GM23338 (cell line): ENCODE measurements around the gene TRIM13. TPM values are rescaled to one million over a fixed set of nuclear protein-coding genes. Genes with fewer than 3 reads are reported as not detected.

ENCODE experiments used
- ETS1 ChIP-seq: IDR thresholded peaks from 2 replicates; pipeline ENCODE4 v1.6.1; 2016; ENCODE audit warnings: antibody characterized with exemption
- NANOG ChIP-seq: IDR thresholded peaks from 2 replicates; pipeline ENCODE4 v1.6.1; 2016; ENCODE audit warnings: antibody characterized with exemption, borderline replicate concordance
- POLR2AphosphoS5 ChIP-seq: IDR thresholded peaks from 2 replicates; pipeline ENCODE4 v1.6.1; 2016; ENCODE audit warnings: antibody characterized with exemption, low read depth
- REST ChIP-seq: IDR thresholded peaks from one replicate; pipeline ENCODE4 v1.6.1; 2018; ENCODE audit warnings: antibody characterized with exemption; ENCODE audit not compliant: unreplicated experiment
- STAT1 ChIP-seq: IDR thresholded peaks from one replicate; pipeline ENCODE4 v1.6.1; 2016; ENCODE audit warnings: antibody characterized with exemption; ENCODE audit not compliant: unreplicated experiment
- ZNF114 ChIP-seq: fragments of 250-450 bp; sonication (Bioruptor Pico); IDR thresholded peaks from 2 replicates; pipeline ENCODE4 v1.5.0; 2020; ENCODE audit warnings: mild to moderate bottlenecking, moderate library complexity
- ZNF331 ChIP-seq: fragments of 250-450 bp; sonication (Bioruptor Pico); IDR thresholded peaks from 2 replicates; pipeline ENCODE4 v1.5.0; 2020; ENCODE audit warnings: low read depth, mild to moderate bottlenecking, moderate library complexity
- polyA plus RNA-seq: library from polyadenylated mRNA; unstranded; fragments of >200 nt; fragmentation: Nextera tagmentation; extraction: Ambion mirVana; gene quantifications from 2 replicates; pipeline ENCODE4 v1.2.1, GENCODE V29; 2016
- total RNA-seq: library from RNA; depleted of rRNA; stranded (reverse); fragments of >200 nt; shearing (Covaris generic); gene quantifications from 2 replicates; pipeline ENCODE4 v1.2.3, GENCODE V29; 2014
- TF ChIP-seq, protein P1 (sequence below): fragments of 250-450 bp; sonication (Bioruptor Pico); IDR thresholded peaks from 2 replicates; pipeline ENCODE4 v1.5.0; 2020; ENCODE audit warnings: mild to moderate bottlenecking, moderate library complexity

Gene TRIM13
- total and polyA plus RNA-seq, 2 experiments from 2014 or later, result 23.0 to 25.3 TPM

GRCh38 chr13:50014386-50014785, 17.5 kb downstream of the TRIM13 start (continued):
- TF ChIP-seq, protein P1, sequence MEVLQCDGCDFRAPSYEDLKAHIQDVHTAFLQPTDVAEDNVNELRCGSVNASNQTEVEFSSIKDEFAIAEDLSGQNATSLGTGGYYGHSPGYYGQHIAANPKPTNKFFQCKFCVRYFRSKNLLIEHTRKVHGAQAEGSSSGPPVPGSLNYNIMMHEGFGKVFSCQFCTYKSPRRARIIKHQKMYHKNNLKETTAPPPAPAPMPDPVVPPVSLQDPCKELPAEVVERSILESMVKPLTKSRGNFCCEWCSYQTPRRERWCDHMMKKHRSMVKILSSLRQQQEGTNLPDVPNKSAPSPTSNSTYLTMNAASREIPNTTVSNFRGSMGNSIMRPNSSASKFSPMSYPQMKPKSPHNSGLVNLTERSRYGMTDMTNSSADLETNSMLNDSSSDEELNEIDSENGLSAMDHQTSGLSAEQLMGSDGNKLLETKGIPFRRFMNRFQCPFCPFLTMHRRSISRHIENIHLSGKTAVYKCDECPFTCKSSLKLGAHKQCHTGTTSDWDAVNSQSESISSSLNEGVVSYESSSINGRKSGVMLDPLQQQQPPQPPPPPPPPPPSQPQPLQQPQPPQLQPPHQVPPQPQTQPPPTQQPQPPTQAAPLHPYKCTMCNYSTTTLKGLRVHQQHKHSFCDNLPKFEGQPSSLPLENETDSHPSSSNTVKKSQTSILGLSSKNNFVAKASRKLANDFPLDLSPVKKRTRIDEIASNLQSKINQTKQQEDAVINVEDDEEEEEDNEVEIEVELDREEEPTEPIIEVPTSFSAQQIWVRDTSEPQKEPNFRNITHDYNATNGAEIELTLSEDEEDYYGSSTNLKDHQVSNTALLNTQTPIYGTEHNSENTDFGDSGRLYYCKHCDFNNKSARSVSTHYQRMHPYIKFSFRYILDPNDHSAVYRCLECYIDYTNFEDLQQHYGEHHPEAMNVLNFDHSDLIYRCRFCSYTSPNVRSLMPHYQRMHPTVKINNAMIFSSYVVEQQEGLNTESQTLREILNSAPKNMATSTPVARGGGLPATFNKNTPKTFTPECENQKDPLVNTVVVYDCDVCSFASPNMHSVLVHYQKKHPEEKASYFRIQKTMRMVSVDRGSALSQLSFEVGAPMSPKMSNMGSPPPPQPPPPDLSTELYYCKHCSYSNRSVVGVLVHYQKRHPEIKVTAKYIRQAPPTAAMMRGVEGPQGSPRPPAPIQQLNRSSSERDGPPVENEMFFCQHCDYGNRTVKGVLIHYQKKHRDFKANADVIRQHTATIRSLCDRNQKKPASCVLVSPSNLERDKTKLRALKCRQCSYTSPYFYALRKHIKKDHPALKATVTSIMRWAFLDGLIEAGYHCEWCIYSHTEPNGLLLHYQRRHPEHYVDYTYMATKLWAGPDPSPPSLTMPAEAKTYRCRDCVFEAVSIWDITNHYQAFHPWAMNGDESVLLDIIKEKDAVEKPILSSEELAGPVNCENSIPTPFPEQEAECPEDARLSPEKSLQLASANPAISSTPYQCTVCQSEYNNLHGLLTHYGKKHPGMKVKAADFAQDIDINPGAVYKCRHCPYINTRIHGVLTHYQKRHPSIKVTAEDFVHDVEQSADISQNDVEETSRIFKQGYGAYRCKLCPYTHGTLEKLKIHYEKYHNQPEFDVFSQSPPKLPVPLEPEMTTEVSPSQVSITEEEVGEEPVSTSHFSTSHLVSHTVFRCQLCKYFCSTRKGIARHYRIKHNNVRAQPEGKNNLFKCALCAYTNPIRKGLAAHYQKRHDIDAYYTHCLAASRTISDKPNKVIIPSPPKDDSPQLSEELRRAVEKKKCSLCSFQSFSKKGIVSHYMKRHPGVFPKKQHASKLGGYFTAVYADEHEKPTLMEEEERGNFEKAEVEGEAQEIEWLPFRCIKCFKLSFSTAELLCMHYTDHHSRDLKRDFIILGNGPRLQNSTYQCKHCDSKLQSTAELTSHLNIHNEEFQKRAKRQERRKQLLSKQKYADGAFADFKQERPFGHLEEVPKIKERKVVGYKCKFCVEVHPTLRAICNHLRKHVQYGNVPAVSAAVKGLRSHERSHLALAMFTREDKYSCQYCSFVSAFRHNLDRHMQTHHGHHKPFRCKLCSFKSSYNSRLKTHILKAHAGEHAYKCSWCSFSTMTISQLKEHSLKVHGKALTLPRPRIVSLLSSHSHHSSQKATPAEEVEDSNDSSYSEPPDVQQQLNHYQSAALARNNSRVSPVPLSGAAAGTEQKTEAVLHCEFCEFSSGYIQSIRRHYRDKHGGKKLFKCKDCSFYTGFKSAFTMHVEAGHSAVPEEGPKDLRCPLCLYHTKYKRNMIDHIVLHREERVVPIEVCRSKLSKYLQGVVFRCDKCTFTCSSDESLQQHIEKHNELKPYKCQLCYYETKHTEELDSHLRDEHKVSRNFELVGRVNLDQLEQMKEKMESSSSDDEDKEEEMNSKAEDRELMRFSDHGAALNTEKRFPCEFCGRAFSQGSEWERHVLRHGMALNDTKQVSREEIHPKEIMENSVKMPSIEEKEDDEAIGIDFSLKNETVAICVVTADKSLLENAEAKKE (CRISPR knock-in tag), result no peak
- TF ChIP-seq ZNF114 (CRISPR knock-in tag), result no peak
- TF ChIP-seq REST, result no peak
- no peak for TF ChIP-seq POLR2AphosphoS5
- TF ChIP-seq NANOG, result no peak
- TF ChIP-seq ZNF331 (CRISPR knock-in tag), result no peak
- no peak for TF ChIP-seq STAT1
- no peak for TF ChIP-seq ETS1
